GM19438 (cell line): ENCODE data around the gene ALAS1.

Experiments used
- ATAC-seq: cut with Tn5 transposase; IDR thresholded peaks from one replicate; pipeline ENCODE4 v1.9.1; 2021; ENCODE audit warnings: low read depth; ENCODE audit not compliant: unreplicated experiment

The ALAS1 gene

GRCh38 chr3:52246728-52247408 is 48.9 kb downstream of the ALAS1 start:
- ATAC-seq = no peak

GRCh38 chr3:52247409-52248164 is 49.6 kb downstream of the ALAS1 start:
- no peak for ATAC-seq

- ATAC-seq = no peak
Observed at GRCh38 chr3:52248165-52248541, 50.2 kb downstream of the ALAS1 start.

- no peak for ATAC-seq
Observed at GRCh38 chr3:52248816-52249547, 51.0 kb downstream of the ALAS1 start.

GRCh38 chr3:52249683-52250082 is 51.7 kb downstream of the ALAS1 start:
- no peak for ATAC-seq

- ATAC-seq = no peak
Observed at GRCh38 chr3:52250122-52250521, 52.2 kb downstream of the ALAS1 start.

- ATAC-seq = peak; percentile 89
Observed at GRCh38 chr3:52253314-52254304, 55.6 kb downstream of the ALAS1 start.

- no peak for ATAC-seq
Observed at GRCh38 chr3:52254608-52255007, 56.6 kb downstream of the ALAS1 start.

- no peak for ATAC-seq
Observed at GRCh38 chr3:52256159-52256558, 58.2 kb downstream of the ALAS1 start.

GRCh38 chr3:52256622-52257021 is 58.7 kb downstream of the ALAS1 start:
- ATAC-seq = no peak

GRCh38 chr3:52257911-52258310 is 60.0 kb downstream of the ALAS1 start:
- ATAC-seq = no peak

- ATAC-seq = no peak
Observed at GRCh38 chr3:52259035-52259434, 61.1 kb downstream of the ALAS1 start.

GRCh38 chr3:52259448-52259847 is 61.5 kb downstream of the ALAS1 start:
- ATAC-seq = no peak

GRCh38 chr3:52262447-52262846 is 64.5 kb downstream of the ALAS1 start:
- ATAC-seq = no peak
